ENCODE results near the gene ST13. TPM values are rescaled to one million over a fixed set of nuclear protein-coding genes. Genes with fewer than 3 reads are reported as not detected.

ST13 gene
- total RNA-seq, 2 experiments from 2014 or later: 121 to 223 TPM

- POLR2A ChIA-PET: no interaction called here
- TF ChIP-seq EZH2phosphoT487 (IDR thresholded peaks at IDR 0.05; ENCODE audit: borderline replicate concordance, low read depth, low read length) (no peak), CTCF (conservative IDR thresholded peaks at IDR 0.05; ENCODE audit: low read length) (no peak)
- H3K9me2 ChIP-seq (ENCODE audit: insufficient read depth, low read length): no peaks in the 10 kb centered on the region
- CTCF ChIA-PET (ENCODE audit: unreplicated experiment): no interaction called here
- H3K79me2 ChIP-seq (ENCODE audit: insufficient read depth, low read depth, low read length): peaks cover 41% of the 10 kb centered on the region
- no peak overlapping the region for H3K4me2 ChIP-seq (ENCODE audit: low read length)
- no peaks in the 10 kb centered on the region for H4K20me1 ChIP-seq (ENCODE audit: insufficient read depth, low read length)
- no peak overlapping the region for H3K4me3 ChIP-seq (ENCODE audit: low read depth, low read length, poor library complexity, severe bottlenecking)
- no TSS peak for BruUV-seq (replicated peaks)
- H3K9me3 ChIP-seq (ENCODE audit: low read length): no peaks in the 10 kb centered on the region
- DNase-seq (ENCODE audit: low spot score): no peak
- H3K4me1 ChIP-seq (ENCODE audit: insufficient read depth, low read length, poor library complexity, severe bottlenecking): no peaks in the 10 kb centered on the region
- intact Hi-C loops (cut with micrococcal nuclease; ENCODE audit: unreplicated experiment): no loop called here
- no peak overlapping the region for H2AFZ ChIP-seq (ENCODE audit: low read length)
- H3K27ac ChIP-seq (ENCODE audit: low read depth, low read length, poor library complexity, severe bottlenecking): no peak overlapping the region
- peaks cover 99% of the 10 kb centered on the region for H3K36me3 ChIP-seq (ENCODE audit: insufficient read depth, low read length)
Observed at GRCh38 chr22:40844951-40845350, 11.5 kb downstream of the ST13 start.

- no peak for TF ChIP-seq CTCF (conservative IDR thresholded peaks at IDR 0.05; ENCODE audit: low read length)
- no peak for TF ChIP-seq EZH2phosphoT487 (IDR thresholded peaks at IDR 0.05; ENCODE audit: borderline replicate concordance, low read depth, low read length)
- POLR2A ChIA-PET: interaction anchor here (0.7 kb wide), 1 partner anchor 29 kb away, joined by 4 read pairs; no protein-coding TSS in a partner anchor
- H4K20me1 ChIP-seq (ENCODE audit: insufficient read depth, low read length): no peaks in the 10 kb centered on the region
- no peak overlapping the region for H3K27ac ChIP-seq (ENCODE audit: low read depth, low read length, poor library complexity, severe bottlenecking)
- no peak overlapping the region for H3K4me2 ChIP-seq (ENCODE audit: low read length)
- H3K9me2 ChIP-seq (ENCODE audit: insufficient read depth, low read length): no peaks in the 10 kb centered on the region
- no peaks in the 10 kb centered on the region for H3K9me3 ChIP-seq (ENCODE audit: low read length)
- intact Hi-C loops (cut with micrococcal nuclease; ENCODE audit: unreplicated experiment): no loop called here
- no peak overlapping the region for H3K4me3 ChIP-seq (ENCODE audit: low read depth, low read length, poor library complexity, severe bottlenecking)
- H2AFZ ChIP-seq (ENCODE audit: low read length): no peak overlapping the region
- H3K79me2 ChIP-seq (ENCODE audit: insufficient read depth, low read depth, low read length): peaks cover 15% of the 10 kb centered on the region
- no peak for DNase-seq (ENCODE audit: low spot score)
- no TSS peak for BruUV-seq (replicated peaks)
- H3K36me3 ChIP-seq (ENCODE audit: insufficient read depth, low read length): peaks cover 96% of the 10 kb centered on the region
- CTCF ChIA-PET (ENCODE audit: unreplicated experiment): no interaction called here
- H3K4me1 ChIP-seq (ENCODE audit: insufficient read depth, low read length, poor library complexity, severe bottlenecking): no peaks in the 10 kb centered on the region
Observed at GRCh38 chr22:40838486-40838885, 18.0 kb downstream of the ST13 start.

GRCh38 chr22:40834619-40835018 is 21.8 kb downstream of the ST13 start:
- Histone ChIP-seq H3K27ac (ENCODE audit: low read depth, low read length, poor library complexity, severe bottlenecking) (no peak overlapping the region), H3K9me3 (ENCODE audit: low read length) (no peaks in the 10 kb centered on the region), H3K79me2 (ENCODE audit: insufficient read depth, low read depth, low read length) (no peaks in the 10 kb centered on the region; the same call in 1 of the 2 replicates), H3K4me1 (ENCODE audit: insufficient read depth, low read length, poor library complexity, severe bottlenecking) (no peaks in the 10 kb centered on the region), H3K36me3 (ENCODE audit: insufficient read depth, low read length) (peaks cover 97% of the 10 kb centered on the region), H3K4me2 (ENCODE audit: low read length) (no peak overlapping the region), H3K9me2 (ENCODE audit: insufficient read depth, low read length) (no peaks in the 10 kb centered on the region), H2AFZ (ENCODE audit: low read length) (no peak overlapping the region), H4K20me1 (ENCODE audit: insufficient read depth, low read length) (no peaks in the 10 kb centered on the region), H3K4me3 (ENCODE audit: low read depth, low read length, poor library complexity, severe bottlenecking) (no peak overlapping the region)
- no peak for DNase-seq (ENCODE audit: low spot score)
- no peak for TF ChIP-seq CTCF (conservative IDR thresholded peaks at IDR 0.05; ENCODE audit: low read length)
- no peak for TF ChIP-seq EZH2phosphoT487 (IDR thresholded peaks at IDR 0.05; ENCODE audit: borderline replicate concordance, low read depth, low read length)
- CTCF ChIA-PET (ENCODE audit: unreplicated experiment): no interaction called here
- POLR2A ChIA-PET: interaction anchor here (0.6 to 1.1 kb wide), 3 partner anchors 18 to 388 kb away, joined by 3 read pairs; no protein-coding TSS in a partner anchor
- intact Hi-C loops (cut with micrococcal nuclease; ENCODE audit: unreplicated experiment): no loop called here
- BruUV-seq (replicated peaks): no TSS peak
